AG04450 (cell line): ENCODE data around the gene PPP2R2B. TPM values are rescaled to one million over a fixed set of nuclear protein-coding genes. Genes with fewer than 3 reads are reported as not detected.

Experiments used
- CTCF ChIA-PET: fragments of 300-600, 350-600 bp; formaldehyde crosslinking; extraction: SDS; loops from one replicate; lab custom pipeline; 2022; ENCODE audit warnings: antibody characterized with exemption, inconsistent platforms; lab: Charles Lee
- POLR2A ChIA-PET: fragments of 350-600 bp; formaldehyde crosslinking; extraction: SDS; loops from one replicate; lab custom pipeline; 2021; ENCODE audit warnings: antibody characterized with exemption, inconsistent platforms; lab: Yijun Ruan, JAX
- DNase-seq: peaks from one replicate; pipeline ENCODE4 v3.0.0-alpha.2; 2011; ENCODE audit warnings: low read depth, low spot score
- H3K27ac ChIP-seq: one replicate; pipeline ENCODE4 v1.5.1; 2012; ENCODE audit warnings: low read depth, low read length, control low read depth
- H3K27me3 ChIP-seq: one replicate; pipeline ENCODE4 v1.6.0; 2012; ENCODE audit warnings: low read length; ENCODE audit not compliant: control insufficient read depth, insufficient read depth
- H3K4me3 ChIP-seq: 2 replicates; pipeline ENCODE4 v1.5.1; 2011; ENCODE audit warnings: mild to moderate bottlenecking, low read depth, low read length, control low read depth
- H3K9me3 ChIP-seq: 2 replicates; pipeline ENCODE4 v1.5.1; 2012; ENCODE audit warnings: low read length; ENCODE audit not compliant: control insufficient read depth, insufficient read depth
- CTCF ChIP-seq: IDR thresholded peaks from 2 replicates; pipeline ENCODE4 v1.5.1; 2011; ENCODE audit warnings: low read depth, low read length, control low read depth, inconsistent platforms
- polyA plus RNA-seq: library from polyadenylated mRNA; depleted of rRNA; stranded (reverse); fragments of >200 nt; gene quantifications from 2 replicates; pipeline ENCODE4 v1.2.3, GENCODE V29; 2011

The PPP2R2B gene
- polyA plus RNA-seq, 1 experiment: not detected

GRCh38 chr5:146779211-146779869 lies 99.2 kb downstream of the PPP2R2B start:
- POLR2A ChIA-PET: no interaction called here
- Histone ChIP-seq H3K4me3 (no peak overlapping the region), H3K27me3 (no peaks in the 10 kb centered on the region), H3K9me3 (peaks cover 3% of the 10 kb centered on the region; the same call in 1 of the 2 replicates), H3K27ac (no peak overlapping the region)
- CTCF ChIA-PET: interaction anchor here (0.6 kb wide), 1 partner anchor 21 kb away, joined by 3 read pairs; no protein-coding TSS in a partner anchor
- no peak for DNase-seq
- no peak for TF ChIP-seq CTCF

- ChIA-PET CTCF (interaction anchor here (0.6 kb wide), 1 partner anchor 21 kb away, joined by 3 read pairs; no protein-coding TSS in a partner anchor), POLR2A (no interaction called here)
- no peak overlapping the region for H3K27ac ChIP-seq
- TF ChIP-seq CTCF: no peak
- no peaks in the 10 kb centered on the region for H3K27me3 ChIP-seq
- H3K4me3 ChIP-seq: no peak overlapping the region
- peaks cover 3% of the 10 kb centered on the region; the same call in 1 of the 2 replicates for H3K9me3 ChIP-seq
- no peak for DNase-seq
Measured at GRCh38 chr5:146778795-146779194, 99.8 kb downstream of the PPP2R2B start.

GRCh38 chr5:146778261-146778660 lies 100.3 kb downstream of the PPP2R2B start:
- H3K27me3 ChIP-seq: no peaks in the 10 kb centered on the region
- H3K4me3 ChIP-seq: no peak overlapping the region
- ChIA-PET POLR2A (no interaction called here), CTCF (no interaction called here)
- DNase-seq: no peak
- H3K27ac ChIP-seq: no peak overlapping the region
- no peak for TF ChIP-seq CTCF
- peaks cover 3% of the 10 kb centered on the region; the same call in 1 of the 2 replicates for H3K9me3 ChIP-seq

- H3K4me3 ChIP-seq: no peak overlapping the region
- H3K27ac ChIP-seq: no peak overlapping the region
- H3K9me3 ChIP-seq: no peaks in the 10 kb centered on the region
- no peaks in the 10 kb centered on the region for H3K27me3 ChIP-seq
- DNase-seq: no peak
- TF ChIP-seq CTCF: no peak
- POLR2A ChIA-PET: no interaction called here
- CTCF ChIA-PET: no interaction called here
Measured at GRCh38 chr5:146772881-146773466, 105.6 kb downstream of the PPP2R2B start.

GRCh38 chr5:146770980-146771379 lies 107.6 kb downstream of the PPP2R2B start:
- ChIA-PET CTCF (no interaction called here), POLR2A (no interaction called here)
- Histone ChIP-seq H3K27ac (no peak overlapping the region), H3K27me3 (no peaks in the 10 kb centered on the region), H3K9me3 (no peaks in the 10 kb centered on the region), H3K4me3 (no peak overlapping the region)
- no peak for TF ChIP-seq CTCF
- DNase-seq: no peak
